ENCODE results near the gene KIFC1. TPM values are rescaled to one million over a fixed set of nuclear protein-coding genes. Genes with fewer than 3 reads are reported as not detected.
"Not testable (repeated sequence)": the region's sequence is repeated elsewhere in the genome, so short reads cannot be mapped to it uniquely, and the experiment has no call there.

The KIFC1 gene
- total RNA-seq: 0.49 TPM
- long read RNA-seq: 0 reads

DNA sequence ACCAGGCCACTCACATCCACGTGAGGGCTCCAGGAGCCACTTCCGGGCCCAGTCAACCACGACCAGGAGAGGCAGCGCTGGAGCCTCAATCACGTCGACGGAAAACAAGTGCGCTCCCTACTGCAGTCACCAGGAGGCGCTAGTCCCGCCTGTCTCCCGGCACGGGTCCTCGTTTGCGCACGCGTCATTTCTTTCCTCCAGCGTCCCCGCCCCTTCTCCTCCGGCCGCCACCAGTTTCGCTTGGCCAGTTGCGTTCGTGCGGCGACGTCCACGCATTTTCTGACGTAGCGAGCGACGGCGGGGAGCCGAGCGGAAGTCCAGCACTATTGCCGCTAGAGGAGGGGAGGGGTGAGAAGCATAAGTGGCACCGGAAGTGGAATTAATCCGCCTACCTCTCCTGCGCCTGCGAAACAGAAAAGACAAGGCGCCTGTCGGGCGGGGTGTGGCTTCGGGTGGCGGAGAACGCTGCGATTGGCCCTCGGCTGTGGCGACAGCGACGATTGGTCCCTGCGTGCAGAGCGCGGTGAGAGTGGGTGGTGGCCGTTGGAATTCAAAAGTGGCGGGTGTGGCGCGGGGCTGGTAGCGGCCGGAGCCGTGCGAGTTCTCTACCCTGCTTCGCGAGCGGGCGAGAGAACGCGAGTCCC lies at the start of gene KIFC1:
Gene KIFC1 (plus strand): TSS at position 546 of the 644 bp plus-strand sequence. CDS start 163 bp downstream, outside the sequence.
- Histone ChIP-seq H3K4me1 (peaks cover 14% of the 10 kb centered on the region), H3K27me3 (ENCODE audit: low read depth) (no peaks in the 10 kb centered on the region), H3K4me3 (peak within 1 kb of the TSS; percentile 68), H3K36me3 (no peaks in the 10 kb centered on the region), H3K9me3 (replicated peaks) (no peaks in the 10 kb centered on the region), H3K27ac (replicated peaks) (peak within 1 kb of the TSS; percentile 94)
- intact Hi-C loops (cut with micrococcal nuclease): no loop called here
- DNase-seq: peak; percentile 99
- peak; percentile 99 for TF ChIP-seq CTCF (IDR thresholded peaks at IDR 0.05; ENCODE audit: borderline replicate concordance)

DNA sequence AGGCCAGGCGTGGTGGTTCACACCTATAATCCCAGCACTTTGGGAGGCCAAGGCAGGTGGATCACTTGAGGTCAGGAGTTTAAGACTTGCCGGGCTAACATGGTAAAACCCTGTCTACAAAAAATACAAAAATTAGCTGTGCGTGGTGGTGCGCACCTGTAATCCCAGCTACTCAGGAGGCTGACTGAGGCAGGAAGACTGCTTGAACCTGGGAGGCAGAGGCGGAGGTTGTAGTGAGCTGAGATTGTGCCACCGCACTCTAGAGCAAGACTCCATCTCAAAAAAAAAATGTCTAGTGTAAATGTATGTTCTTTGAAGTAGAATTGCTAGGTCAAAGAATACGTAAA lies 48.0 kb upstream of the KIFC1 start:
- H3K4me1 ChIP-seq; intact Hi-C loops (cut with micrococcal nuclease); H3K27ac ChIP-seq (replicated peaks): not testable (repeated sequence)

GRCh38 chr6:33343953-33344611 lies 47.5 kb upstream of the KIFC1 start:
- no peaks in the 10 kb centered on the region for H3K9me3 ChIP-seq (replicated peaks)
- no peak for TF ChIP-seq CTCF (IDR thresholded peaks at IDR 0.05; ENCODE audit: borderline replicate concordance)
- no peak for DNase-seq
- peaks cover 8% of the 10 kb centered on the region for H3K4me1 ChIP-seq
- no peaks in the 10 kb centered on the region for H3K27me3 ChIP-seq (ENCODE audit: low read depth)
- H3K27ac ChIP-seq (replicated peaks): no peak overlapping the region
- no peak overlapping the region for H3K4me3 ChIP-seq
- intact Hi-C loops (cut with micrococcal nuclease): no loop called here
- no peaks in the 10 kb centered on the region for H3K36me3 ChIP-seq

More for the DNA sequence above, 48.0 kb upstream of the KIFC1 start:
- not testable (repeated sequence) for H3K36me3 ChIP-seq; H3K4me3 ChIP-seq; H3K27me3 ChIP-seq (ENCODE audit: low read depth); H3K9me3 ChIP-seq (replicated peaks); DNase-seq

DNA sequence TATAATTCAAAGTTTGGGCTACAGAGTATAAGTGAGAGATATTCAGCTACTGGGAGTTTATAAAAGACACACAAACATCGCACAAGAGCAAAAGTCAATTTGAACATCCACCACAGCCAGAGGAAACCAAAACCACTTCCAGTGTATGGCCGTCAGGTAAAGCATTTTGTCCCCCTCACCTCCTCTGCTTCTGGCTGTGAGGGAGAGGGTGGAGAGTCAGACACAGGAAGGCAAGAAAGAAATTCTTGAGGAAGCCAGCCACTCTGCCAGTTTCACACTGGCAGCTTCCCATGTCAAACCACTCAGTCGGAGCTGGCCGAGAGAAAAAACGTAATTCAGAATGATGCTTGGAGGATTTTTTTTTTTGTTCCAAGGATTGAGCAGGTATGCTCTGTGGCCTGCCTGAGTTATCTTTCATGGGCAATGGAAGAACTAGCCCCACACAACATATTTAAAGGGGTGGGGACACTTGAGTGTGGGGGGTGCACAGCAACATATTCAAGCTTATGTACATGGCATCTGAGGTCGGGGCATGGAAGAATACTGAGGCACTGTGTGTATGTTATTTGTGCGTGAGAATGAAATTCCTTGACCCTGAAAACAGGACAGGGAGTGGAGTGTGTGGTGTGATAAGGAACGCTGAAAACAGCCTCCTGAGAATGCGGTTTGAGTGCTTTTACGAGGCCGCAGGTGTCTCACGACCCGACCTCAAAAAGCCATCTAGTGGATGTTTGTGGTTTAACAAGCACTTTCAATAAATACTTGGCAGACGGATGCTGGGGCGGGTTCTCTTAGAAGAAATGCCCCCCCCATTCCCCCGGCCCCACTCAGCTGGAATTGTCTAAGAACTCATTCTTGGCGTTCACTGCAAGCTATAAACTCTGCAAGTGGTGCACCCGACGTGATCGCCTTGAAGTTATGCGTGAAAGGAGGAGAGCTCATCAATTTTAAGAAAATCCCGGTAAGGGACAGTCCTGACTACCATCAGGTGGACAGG lies 46.6 kb upstream of the KIFC1 start:
- no peak overlapping the region for H3K27ac ChIP-seq (replicated peaks)
- no peak overlapping the region for H3K4me3 ChIP-seq
- DNase-seq: peak; percentile 43
- no peaks in the 10 kb centered on the region for H3K36me3 ChIP-seq
- H3K9me3 ChIP-seq (replicated peaks): no peaks in the 10 kb centered on the region
- H3K27me3 ChIP-seq (ENCODE audit: low read depth): no peaks in the 10 kb centered on the region
- intact Hi-C loops (cut with micrococcal nuclease): no loop called here
- TF ChIP-seq CTCF (IDR thresholded peaks at IDR 0.05; ENCODE audit: borderline replicate concordance): peak; percentile 73
- H3K4me1 ChIP-seq: peaks cover 8% of the 10 kb centered on the region

- H3K27ac ChIP-seq (replicated peaks); H3K36me3 ChIP-seq; DNase-seq; H3K4me1 ChIP-seq; intact Hi-C loops (cut with micrococcal nuclease); H3K27me3 ChIP-seq (ENCODE audit: low read depth); H3K9me3 ChIP-seq (replicated peaks); H3K4me3 ChIP-seq: not testable (repeated sequence)
Measured at GRCh38 chr6:33346972-33347371, 44.7 kb upstream of the KIFC1 start.

DNA sequence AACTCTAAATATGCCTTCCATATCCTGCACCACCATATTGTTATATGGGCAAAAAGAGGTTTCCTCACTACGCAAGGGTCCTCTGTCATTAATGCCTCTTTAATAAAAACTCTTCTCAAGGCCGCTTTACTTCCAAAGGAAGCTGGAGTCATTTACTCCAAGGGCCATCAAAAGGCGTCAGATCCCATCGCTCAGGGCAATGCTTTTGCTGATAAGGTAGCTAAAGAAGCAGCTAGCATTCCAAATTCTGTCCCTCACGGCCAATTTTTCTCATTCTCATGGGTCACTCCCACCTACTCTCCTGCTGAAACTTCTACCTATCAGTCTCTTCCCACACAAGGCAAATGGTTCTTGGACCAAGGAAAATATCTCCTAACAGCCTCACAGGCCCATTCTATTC lies 43.8 kb upstream of the KIFC1 start:
- no peaks in the 10 kb centered on the region for H3K36me3 ChIP-seq
- no peaks in the 10 kb centered on the region for H3K9me3 ChIP-seq (replicated peaks)
- no peak overlapping the region for H3K4me3 ChIP-seq
- no peak for TF ChIP-seq CTCF (IDR thresholded peaks at IDR 0.05; ENCODE audit: borderline replicate concordance)
- DNase-seq: no peak
- intact Hi-C loops (cut with micrococcal nuclease): no loop called here
- peaks cover 8% of the 10 kb centered on the region for H3K4me1 ChIP-seq
- no peak overlapping the region for H3K27ac ChIP-seq (replicated peaks)
- no peaks in the 10 kb centered on the region for H3K27me3 ChIP-seq (ENCODE audit: low read depth)

- H3K4me3 ChIP-seq; DNase-seq; H3K4me1 ChIP-seq; H3K27ac ChIP-seq (replicated peaks); H3K9me3 ChIP-seq (replicated peaks); intact Hi-C loops (cut with micrococcal nuclease); H3K36me3 ChIP-seq: not testable (repeated sequence)
- peaks cover 31% of the 10 kb centered on the region for H3K27me3 ChIP-seq (ENCODE audit: low read depth)
Measured at GRCh38 chr6:33355860-33356259, 35.8 kb upstream of the KIFC1 start.

All from left ventricle myocardium inferior (tissue), 1 donor.